Neural progenitor cell (in vitro differentiated cells): Measurements from ENCODE around the gene AQP10.

Experiments
- EZH2phosphoT487 ChIP-seq: fragments of 200-600 bp; sonication (generic); IDR thresholded peaks from 2 replicates; pipeline ENCODE4 v1.6.1; 2017; ENCODE audit warnings: antibody characterized with exemption
- TF ChIP-seq, protein P1 (sequence below): fragments of 200-600 bp; sonication (generic); IDR thresholded peaks from 2 replicates; pipeline ENCODE4 v1.5.1; 2017; ENCODE audit warnings: antibody characterized with exemption, mild to moderate bottlenecking

GRCh38 chr1:154301582-154301981, 19.3 kb upstream of the AQP10 start:
- TF ChIP-seq, protein P1, sequence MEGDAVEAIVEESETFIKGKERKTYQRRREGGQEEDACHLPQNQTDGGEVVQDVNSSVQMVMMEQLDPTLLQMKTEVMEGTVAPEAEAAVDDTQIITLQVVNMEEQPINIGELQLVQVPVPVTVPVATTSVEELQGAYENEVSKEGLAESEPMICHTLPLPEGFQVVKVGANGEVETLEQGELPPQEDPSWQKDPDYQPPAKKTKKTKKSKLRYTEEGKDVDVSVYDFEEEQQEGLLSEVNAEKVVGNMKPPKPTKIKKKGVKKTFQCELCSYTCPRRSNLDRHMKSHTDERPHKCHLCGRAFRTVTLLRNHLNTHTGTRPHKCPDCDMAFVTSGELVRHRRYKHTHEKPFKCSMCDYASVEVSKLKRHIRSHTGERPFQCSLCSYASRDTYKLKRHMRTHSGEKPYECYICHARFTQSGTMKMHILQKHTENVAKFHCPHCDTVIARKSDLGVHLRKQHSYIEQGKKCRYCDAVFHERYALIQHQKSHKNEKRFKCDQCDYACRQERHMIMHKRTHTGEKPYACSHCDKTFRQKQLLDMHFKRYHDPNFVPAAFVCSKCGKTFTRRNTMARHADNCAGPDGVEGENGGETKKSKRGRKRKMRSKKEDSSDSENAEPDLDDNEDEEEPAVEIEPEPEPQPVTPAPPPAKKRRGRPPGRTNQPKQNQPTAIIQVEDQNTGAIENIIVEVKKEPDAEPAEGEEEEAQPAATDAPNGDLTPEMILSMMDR: no peak
- TF ChIP-seq EZH2phosphoT487: no peak
